GM12891 (cell line): ENCODE results near the gene SLC66A2. TPM values are rescaled to one million over a fixed set of nuclear protein-coding genes. Genes with fewer than 3 reads are reported as not detected.
"Not testable (repeated sequence)": the region's sequence is repeated elsewhere in the genome, so short reads cannot be mapped to it uniquely, and the experiment has no call there.

Source experiments
- DNase-seq: peaks from one replicate; pipeline ENCODE4 v3.0.0; 2011; ENCODE audit warnings: low spot score; ENCODE audit not compliant: insufficient read length
- FAIRE-seq: peaks from 2 replicates; lab custom pipeline; 2011; peaks lifted over from hg19 to GRCh38; lab: Jason Lieb, UNC
- PAX5 ChIP-seq: IDR thresholded peaks from 2 replicates; pipeline ENCODE4 v1.6.1; 2011; ENCODE audit warnings: low read length, moderate library complexity, mild to moderate bottlenecking; ENCODE audit not compliant: insufficient read depth, severe bottlenecking
- POLR2A ChIP-seq: IDR thresholded peaks from 2 replicates; pipeline ENCODE4 v1.6.1; 2011; ENCODE audit warnings: low read depth, low read length, control low read depth
- POLR2AphosphoS5 ChIP-seq: IDR thresholded peaks from 2 replicates; pipeline ENCODE4 v1.6.1; 2011; ENCODE audit warnings: low read depth, low read length, control low read depth
- POU2F2 ChIP-seq: IDR thresholded peaks from 2 replicates; pipeline ENCODE4 v1.6.1; 2011; ENCODE audit warnings: low read depth, mild to moderate bottlenecking, control low read depth, low read length, moderate library complexity
- SPI1 ChIP-seq: IDR thresholded peaks from 2 replicates; pipeline ENCODE4 v1.6.1; 2011; ENCODE audit warnings: low read depth, low read length, control low read depth
- TAF1 ChIP-seq: IDR thresholded peaks from 2 replicates; pipeline ENCODE4 v1.6.1; 2011; ENCODE audit warnings: low read depth, low read length, control low read depth
- polyA plus RNA-seq: library from polyadenylated mRNA; unstranded; fragments of >200 nt; gene quantifications from one replicate; pipeline ENCODE4 v1.2.1, GENCODE V29; 2012; ENCODE audit warnings: low read depth, missing spikeins, inconsistent platforms; ENCODE audit not compliant: missing spikeins

SLC66A2 gene
- 25.6 TPM for polyA plus RNA-seq

GRCh38 chr18:79951545-79952455 lies at the start of gene SLC66A2:
Gene SLC66A2 (minus strand): TSS chr18:79951653. CDS start chr18:79950926, 727 bp downstream.
- DNase-seq (peak; percentile 95), FAIRE-seq (peak; percentile 97)
- TF ChIP-seq PAX5 (peak; percentile 73), SPI1 (no peak)

- FAIRE-seq (no peak), DNase-seq (no peak)
- no peak for TF ChIP-seq POLR2A
- TF ChIP-seq TAF1: no peak
- TF ChIP-seq POLR2AphosphoS5: no peak
- no peak for TF ChIP-seq POU2F2
- no peak for TF ChIP-seq PAX5
- no peak for TF ChIP-seq SPI1
Measured at GRCh38 chr18:80000877-80001276, 49.4 kb upstream of the SLC66A2 start.

- FAIRE-seq, DNase-seq: not testable (repeated sequence)
Measured at GRCh38 chr18:79999701-80000100, 48.2 kb upstream of the SLC66A2 start.

GRCh38 chr18:79991494-79991893 lies 40.0 kb upstream of the SLC66A2 start:
- TF ChIP-seq POLR2AphosphoS5 (no peak), TAF1 (no peak), POU2F2 (no peak), PAX5 (no peak), POLR2A (no peak), SPI1 (no peak)
- no peak for FAIRE-seq
- DNase-seq: no peak

- TF ChIP-seq POLR2AphosphoS5: no peak
- no peak for TF ChIP-seq POU2F2
- no peak for TF ChIP-seq TAF1
- FAIRE-seq (no peak), DNase-seq (no peak)
Measured at GRCh38 chr18:79989195-79989497, 37.7 kb upstream of the SLC66A2 start.

GRCh38 chr18:79988451-79989194 lies 37.2 kb upstream of the SLC66A2 start, which contains the start of gene TXNL4A:
Gene TXNL4A (minus strand): TSS chr18:79988563. CDS start chr18:79988392, 171 bp downstream.
- peak; percentile 100 for FAIRE-seq
- DNase-seq: peak; percentile 86
- peak; percentile 16; the same call in 1 of the 2 replicates for TF ChIP-seq TAF1
- TF ChIP-seq POLR2AphosphoS5: peak; percentile 92
- TF ChIP-seq SPI1: no peak
- no peak; the same call in 1 of the 2 replicates for TF ChIP-seq POU2F2
- peak; percentile 91 for TF ChIP-seq POLR2A

GRCh38 chr18:79988071-79988450 lies 36.6 kb upstream of the SLC66A2 start:
- DNase-seq (peak; percentile 70), FAIRE-seq (no peak)
- TF ChIP-seq PAX5 (no peak), POLR2A (peak; percentile 69; the same call in 1 of the 2 replicates), POU2F2 (peak; percentile 17; the same call in 1 of the 2 replicates), SPI1 (no peak), TAF1 (0 out of 2 replicates have a peak, but pooled peaks have one; percentile 40), POLR2AphosphoS5 (peak; percentile 75; the same call in 1 of the 2 replicates)

GRCh38 chr18:79987566-79987965 lies 36.1 kb upstream of the SLC66A2 start:
- DNase-seq (no peak), FAIRE-seq (no peak)
- TF ChIP-seq SPI1 (no peak), TAF1 (no peak), POLR2A (no peak), POLR2AphosphoS5 (no peak)

- FAIRE-seq: peak; percentile 5
- no peak for DNase-seq
- TF ChIP-seq PAX5 (no peak), POU2F2 (no peak), TAF1 (no peak), POLR2A (no peak), SPI1 (no peak), POLR2AphosphoS5 (no peak)
Measured at GRCh38 chr18:79986726-79987125, 35.3 kb upstream of the SLC66A2 start.

GRCh38 chr18:79985172-79985571 lies 33.7 kb upstream of the SLC66A2 start:
- FAIRE-seq (no peak), DNase-seq (no peak)
- no peak for TF ChIP-seq POLR2AphosphoS5
- no peak for TF ChIP-seq PAX5
- TF ChIP-seq POU2F2: no peak
- TF ChIP-seq TAF1: no peak
- no peak for TF ChIP-seq SPI1
- TF ChIP-seq POLR2A: no peak
